ENCODE measurements around the gene NFASC.

The NFASC gene

GRCh38 chr1:204962742-204963632 is 92.3 kb downstream of the NFASC start:
- no peak for TF ChIP-seq EZH2phosphoT487 (IDR thresholded peaks at IDR 0.05; ENCODE audit: borderline replicate concordance, low read length)
- TF ChIP-seq CTCF (IDR thresholded peaks at IDR 0.05; ENCODE audit: low read depth, low read length, poor library complexity, severe bottlenecking) = no peak
- H3K27ac ChIP-seq (ENCODE audit: low read depth, low read length) = no peak overlapping the region
- no peaks in the 10 kb centered on the region for H3F3A ChIP-seq (ENCODE audit: control insufficient read depth, insufficient read depth)
- H3K4me1 ChIP-seq (ENCODE audit: control insufficient read depth, low read length) = peaks cover 6% of the 10 kb centered on the region
- H3K9me2 ChIP-seq (replicated peaks; ENCODE audit: control insufficient read depth, low read length) = no peaks in the 10 kb centered on the region
- no peaks in the 10 kb centered on the region for H3K79me2 ChIP-seq (ENCODE audit: control insufficient read depth, low read length)
- H3K36me3 ChIP-seq (ENCODE audit: control insufficient read depth, low read length) = no peaks in the 10 kb centered on the region
- peaks cover 42% of the 10 kb centered on the region for H3K27me3 ChIP-seq (ENCODE audit: control insufficient read depth, low read length)
- H3K4me3 ChIP-seq (ENCODE audit: low read length) = no peak overlapping the region
- H4K20me1 ChIP-seq (ENCODE audit: control insufficient read depth, insufficient read depth, low read depth, low read length) = peaks cover 4% of the 10 kb centered on the region; the same call in 1 of the 2 replicates
- no peak overlapping the region for H3K4me2 ChIP-seq (ENCODE audit: low read length)
- no peaks in the 10 kb centered on the region for H3K9me3 ChIP-seq (ENCODE audit: control insufficient read depth, insufficient read depth, low read length)

- H3K4me3 ChIP-seq (ENCODE audit: low read length) = no peak overlapping the region
- no peaks in the 10 kb centered on the region for H3K79me2 ChIP-seq (ENCODE audit: control insufficient read depth, low read length)
- H3K27ac ChIP-seq (ENCODE audit: low read depth, low read length) = no peak overlapping the region
- no peak overlapping the region for H3K4me2 ChIP-seq (ENCODE audit: low read length)
- H3K27me3 ChIP-seq (ENCODE audit: control insufficient read depth, low read length) = peaks cover 42% of the 10 kb centered on the region
- H4K20me1 ChIP-seq (ENCODE audit: control insufficient read depth, insufficient read depth, low read depth, low read length) = peaks cover 4% of the 10 kb centered on the region; the same call in 1 of the 2 replicates
- H3K4me1 ChIP-seq (ENCODE audit: control insufficient read depth, low read length) = peaks cover 6% of the 10 kb centered on the region
- TF ChIP-seq EZH2phosphoT487 (IDR thresholded peaks at IDR 0.05; ENCODE audit: borderline replicate concordance, low read length) = no peak
- no peak for TF ChIP-seq CTCF (IDR thresholded peaks at IDR 0.05; ENCODE audit: low read depth, low read length, poor library complexity, severe bottlenecking)
- H3F3A ChIP-seq (ENCODE audit: control insufficient read depth, insufficient read depth) = no peaks in the 10 kb centered on the region
- no peaks in the 10 kb centered on the region for H3K36me3 ChIP-seq (ENCODE audit: control insufficient read depth, low read length)
- H3K9me3 ChIP-seq (ENCODE audit: control insufficient read depth, insufficient read depth, low read length) = no peaks in the 10 kb centered on the region
- H3K9me2 ChIP-seq (replicated peaks; ENCODE audit: control insufficient read depth, low read length) = no peaks in the 10 kb centered on the region
These were observed 96.8 kb downstream of the NFASC start for GRCh38 chr1:204967451-204967850.

GRCh38 chr1:204968135-204968534 is 97.5 kb downstream of the NFASC start:
- Histone ChIP-seq H3K4me1 (ENCODE audit: control insufficient read depth, low read length) (no peaks in the 10 kb centered on the region), H3K36me3 (ENCODE audit: control insufficient read depth, low read length) (no peaks in the 10 kb centered on the region), H4K20me1 (ENCODE audit: control insufficient read depth, insufficient read depth, low read depth, low read length) (peaks cover 4% of the 10 kb centered on the region; the same call in 1 of the 2 replicates), H3K9me2 (replicated peaks; ENCODE audit: control insufficient read depth, low read length) (no peaks in the 10 kb centered on the region), H3F3A (ENCODE audit: control insufficient read depth, insufficient read depth) (no peaks in the 10 kb centered on the region), H3K79me2 (ENCODE audit: control insufficient read depth, low read length) (no peaks in the 10 kb centered on the region), H3K27me3 (ENCODE audit: control insufficient read depth, low read length) (peaks cover 36% of the 10 kb centered on the region), H3K9me3 (ENCODE audit: control insufficient read depth, insufficient read depth, low read length) (no peaks in the 10 kb centered on the region), H3K4me2 (ENCODE audit: low read length) (no peak overlapping the region), H3K27ac (ENCODE audit: low read depth, low read length) (no peak overlapping the region), H3K4me3 (ENCODE audit: low read length) (no peak overlapping the region)
- TF ChIP-seq CTCF (IDR thresholded peaks at IDR 0.05; ENCODE audit: low read depth, low read length, poor library complexity, severe bottlenecking) (no peak), EZH2phosphoT487 (IDR thresholded peaks at IDR 0.05; ENCODE audit: borderline replicate concordance, low read length) (no peak)
